Ascending aorta (tissue), 2 donors: ENCODE results near the gene FSTL4. TPM values are rescaled to one million over a fixed set of nuclear protein-coding genes. Genes with fewer than 3 reads are reported as not detected.

Experiments used
- DNase-seq, 2 donors: peaks; one replicate each; pipeline ENCODE4 v3.0.0-alpha.2; 2019; ENCODE audit warnings: low spot score in 2 of 2
- H3K27ac ChIP-seq, 2 donors: fragments of 200-600 bp; sonication (generic); one replicate each; pipeline ENCODE4 v1.5.1; 2016 to 2017; ENCODE audit warnings: mild to moderate bottlenecking in 1 of 2
- H3K27me3 ChIP-seq: fragments of 200-600 bp; sonication (generic); one replicate; pipeline ENCODE4 v1.5.1; 2017
- H3K36me3 ChIP-seq, 2 donors: fragments of 200-600 bp; sonication (generic); one replicate each; pipeline ENCODE4 v1.5.1; 2016
- H3K4me1 ChIP-seq, 2 donors: fragments of 200-600 bp; sonication (generic); one replicate each; pipeline ENCODE4 v1.5.1; 2016 to 2017; ENCODE audit warnings: mild to moderate bottlenecking in 1 of 2
- H3K4me3 ChIP-seq, 2 donors: fragments of 200-600 bp; sonication (generic); one replicate each; pipeline ENCODE4 v1.5.1; 2016 to 2017; ENCODE audit warnings: mild to moderate bottlenecking in 1 of 2
- H3K9me3 ChIP-seq, 2 donors: fragments of 200-600 bp; sonication (generic); one replicate each; pipeline ENCODE4 v1.5.1; 2016
- CTCF ChIP-seq, 3 experiments: fragments of 200-600 bp in 2 of 3; fragments of 450-650 bp in 1 of 3; sonication (generic) in 2 of 3; IDR thresholded peaks; one replicate each; pipeline ENCODE4 v1.5.1; 2016 to 2019; ENCODE audit warnings: antibody characterized with exemption in 3 of 3, mild to moderate bottlenecking in 1 of 3, moderate library complexity in 1 of 3
- intact Hi-C: fragments of 100-400 bp; cut with DNase I; formaldehyde crosslinking; loops from one replicate; pipeline ENCODE4 v1.15.1; 2023
- total RNA-seq: library from RNA; depleted of rRNA; stranded (reverse); fragments of >200 nt; gene quantifications from one replicate; pipeline ENCODE4 v1.1.0, GENCODE V29; 2016

Gene FSTL4
- total RNA-seq, 1 donor from 2014 or later: 0.11 TPM

DNA sequence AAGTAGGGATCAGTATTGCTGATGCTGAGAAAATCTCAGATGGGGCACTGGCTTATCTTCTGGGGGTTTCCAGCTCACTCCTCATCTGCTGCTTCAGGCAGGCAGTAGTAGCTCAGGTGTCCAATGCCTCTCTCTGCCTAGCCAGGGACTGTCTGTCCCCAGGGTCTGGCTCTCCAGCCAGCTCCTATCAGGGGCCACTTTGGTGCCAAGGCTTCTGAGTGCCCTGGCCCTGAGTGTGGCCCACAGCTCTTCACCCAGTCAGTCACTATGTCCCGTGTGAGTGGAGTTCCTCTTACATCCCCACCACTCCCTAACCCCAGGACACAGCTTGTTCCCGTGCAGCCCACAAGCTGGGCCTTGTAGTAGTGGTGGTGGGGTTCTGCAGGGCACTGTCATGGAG lies 309.0 kb downstream of the FSTL4 start:
- intact Hi-C loops: no loop called here
- Histone ChIP-seq H3K27ac (no peak overlapping the region), H3K4me3 (no peak overlapping the region), H3K9me3 (no peaks in the 10 kb centered on the region), H3K4me1 (no peaks in the 10 kb centered on the region), H3K36me3 (no peaks in the 10 kb centered on the region), H3K27me3 (no peaks in the 10 kb centered on the region)
- no peak for DNase-seq
- TF ChIP-seq CTCF (IDR thresholded peaks at IDR 0.05): no peak

- intact Hi-C loops: no loop called here
- H3K27me3 ChIP-seq: no peaks in the 10 kb centered on the region
Observed at GRCh38 chr5:133299728-133300127, 312.6 kb downstream of the FSTL4 start.

DNA sequence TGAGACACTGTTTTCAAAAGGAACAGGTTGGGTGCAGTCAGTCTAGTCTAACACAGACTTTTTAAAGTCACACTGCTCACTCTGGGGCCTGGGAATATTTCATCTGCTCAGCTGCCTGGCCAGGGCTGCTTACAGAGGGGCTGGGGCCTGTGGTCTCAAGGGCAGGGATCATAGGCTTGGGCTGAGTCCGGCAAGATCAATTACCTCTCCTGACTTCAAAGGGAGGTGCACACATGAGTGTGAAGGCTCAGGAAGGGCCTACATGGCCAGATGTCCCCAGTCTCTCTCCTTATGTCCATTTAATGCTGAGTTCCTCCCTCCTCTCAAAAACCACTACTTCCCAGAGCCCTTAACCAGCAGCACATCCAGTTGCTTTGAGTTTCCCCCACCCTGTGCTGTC lies 313.3 kb downstream of the FSTL4 start:
- Histone ChIP-seq H3K9me3 (no peaks in the 10 kb centered on the region), H3K4me1 (no peaks in the 10 kb centered on the region), H3K4me3 (no peak overlapping the region), H3K27ac (no peak overlapping the region), H3K36me3 (no peaks in the 10 kb centered on the region), H3K27me3 (no peaks in the 10 kb centered on the region)
- intact Hi-C loops: no loop called here
- no peak for DNase-seq
- no peak for TF ChIP-seq CTCF (IDR thresholded peaks at IDR 0.05)

More at GRCh38 chr5:133299728-133300127, 312.6 kb downstream of the FSTL4 start:
- no peak for TF ChIP-seq CTCF (IDR thresholded peaks at IDR 0.05)
- H3K27ac ChIP-seq: no peak overlapping the region
- DNase-seq: no peak
- H3K9me3 ChIP-seq: no peaks in the 10 kb centered on the region
- H3K4me1 ChIP-seq: no peaks in the 10 kb centered on the region
- no peaks in the 10 kb centered on the region for H3K36me3 ChIP-seq
- H3K4me3 ChIP-seq: no peak overlapping the region

- no peaks in the 10 kb centered on the region for H3K9me3 ChIP-seq
- no peaks in the 10 kb centered on the region for H3K36me3 ChIP-seq
- DNase-seq: no peak
- no peaks in the 10 kb centered on the region for H3K4me1 ChIP-seq
- no peak overlapping the region for H3K27ac ChIP-seq
- TF ChIP-seq CTCF (IDR thresholded peaks at IDR 0.05): no peak
- H3K4me3 ChIP-seq: no peak overlapping the region
- intact Hi-C loops: no loop called here
- H3K27me3 ChIP-seq: no peaks in the 10 kb centered on the region
Observed at GRCh38 chr5:133298447-133298846, 313.9 kb downstream of the FSTL4 start.

GRCh38 chr5:133297293-133297692 lies 315.0 kb downstream of the FSTL4 start:
- intact Hi-C loops: no loop called here
- H3K36me3 ChIP-seq: no peaks in the 10 kb centered on the region
- no peak for DNase-seq
- H3K27me3 ChIP-seq: no peaks in the 10 kb centered on the region
- TF ChIP-seq CTCF (IDR thresholded peaks at IDR 0.05): no peak
- H3K4me3 ChIP-seq: no peak overlapping the region
- H3K9me3 ChIP-seq: no peaks in the 10 kb centered on the region
- no peaks in the 10 kb centered on the region for H3K4me1 ChIP-seq
- no peak overlapping the region for H3K27ac ChIP-seq

DNA sequence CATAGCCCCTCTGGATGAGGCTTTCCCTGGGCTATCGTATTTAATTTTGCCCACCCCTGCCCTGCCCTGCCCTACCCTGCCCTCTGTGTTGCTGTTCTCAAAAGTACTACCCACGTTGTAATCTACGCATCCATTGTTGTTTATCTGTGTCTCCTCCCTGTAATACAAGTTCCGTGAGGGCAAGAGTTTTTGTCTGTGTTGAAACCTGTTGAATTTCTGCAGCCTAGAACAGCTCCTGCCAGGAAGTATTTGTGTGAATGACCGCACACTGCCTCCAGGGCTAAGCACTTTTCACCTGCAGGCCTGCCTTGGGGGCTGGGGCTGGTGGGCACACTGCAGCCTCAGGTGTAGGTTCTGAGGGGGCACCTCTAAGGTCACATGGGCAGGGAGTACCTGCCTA lies 315.7 kb downstream of the FSTL4 start:
- intact Hi-C loops: no loop called here
- no peak for TF ChIP-seq CTCF (IDR thresholded peaks at IDR 0.05)
- H3K27ac ChIP-seq: no peak overlapping the region

More for the DNA sequence above, 315.7 kb downstream of the FSTL4 start:
- Histone ChIP-seq H3K4me3 (no peak overlapping the region), H3K9me3 (no peaks in the 10 kb centered on the region), H3K4me1 (no peaks in the 10 kb centered on the region), H3K27me3 (no peaks in the 10 kb centered on the region), H3K36me3 (no peaks in the 10 kb centered on the region)
- DNase-seq: no peak
